Stimulated activated CD4-positive, alpha-beta T cell treated with anti-CD3 and anti-CD28 coated beads, Interleukin-15, amount 100 ng/mL, for 48 hours (primary cell): Measurements from ENCODE around the gene A2M.

ENCODE experiments used
- DNase-seq, 2 donors: peaks; one replicate each; pipeline ENCODE4 v3.0.0-alpha.2; 2020; ENCODE audit warnings: low read depth in 2 of 2

The A2M gene

GRCh38 chr12:9099552-9100190 lies 16.0 kb downstream of the A2M start:
- no peak for DNase-seq

- DNase-seq: no peak
Measured at GRCh38 chr12:9098463-9099026, 17.2 kb downstream of the A2M start.

GRCh38 chr12:9098115-9098452 lies 17.6 kb downstream of the A2M start:
- DNase-seq: no peak

- no peak for DNase-seq
Measured at GRCh38 chr12:9096563-9097176, 19.0 kb downstream of the A2M start.

GRCh38 chr12:9095322-9095721 lies 20.4 kb downstream of the A2M start:
- no peak for DNase-seq

GRCh38 chr12:9094512-9095206 lies 21.1 kb downstream of the A2M start:
- no peak for DNase-seq

- no peak for DNase-seq
Measured at GRCh38 chr12:9091891-9092598, 23.7 kb downstream of the A2M start.

- DNase-seq: no peak
Measured at GRCh38 chr12:9090220-9090619, 25.5 kb downstream of the A2M start.

- DNase-seq: no peak
Measured at GRCh38 chr12:9087087-9087835, 28.5 kb downstream of the A2M start.

GRCh38 chr12:9086087-9086486 lies 29.6 kb downstream of the A2M start:
- DNase-seq: no peak

- DNase-seq: no peak
Measured at GRCh38 chr12:9084417-9084816, 31.3 kb downstream of the A2M start.

- no peak for DNase-seq
Measured at GRCh38 chr12:9083793-9084192, 31.9 kb downstream of the A2M start.

- DNase-seq: no peak
Measured at GRCh38 chr12:9081667-9082427, 33.9 kb downstream of the A2M start.

GRCh38 chr12:9079883-9080675 lies 35.6 kb downstream of the A2M start:
- DNase-seq: no peak

GRCh38 chr12:9079082-9079481 lies 36.6 kb downstream of the A2M start:
- DNase-seq: no peak

GRCh38 chr12:9077152-9078031 lies 38.3 kb downstream of the A2M start:
- DNase-seq: no peak

- DNase-seq: no peak
Measured at GRCh38 chr12:9076733-9077132, 39.0 kb downstream of the A2M start.

GRCh38 chr12:9075138-9075535 lies 40.6 kb downstream of the A2M start:
- DNase-seq: no peak

- DNase-seq: no peak
Measured at GRCh38 chr12:9074484-9075137, 41.1 kb downstream of the A2M start.
